Cortex of kidney (tissue), 1 donor: ENCODE data around the gene DNAH14.

Experiments
- DNase-seq: peaks from one replicate; lab custom pipeline; 2025; lab: John Stamatoyannopoulos, UW

DNAH14 gene

GRCh38 chr1:225428881-225429455 is 499.5 kb downstream of the DNAH14 start:
- DNase-seq = no peak

GRCh38 chr1:225430301-225430700 is 500.8 kb downstream of the DNAH14 start:
- no peak for DNase-seq

GRCh38 chr1:225431081-225431863 is 501.8 kb downstream of the DNAH14 start:
- no peak for DNase-seq

GRCh38 chr1:225434046-225434445 is 504.6 kb downstream of the DNAH14 start:
- no peak for DNase-seq

- no peak for DNase-seq
Observed at GRCh38 chr1:225435076-225435475, 505.6 kb downstream of the DNAH14 start.

- no peak for DNase-seq
Observed at GRCh38 chr1:225435487-225435886, 506.0 kb downstream of the DNAH14 start.

GRCh38 chr1:225435957-225436392 is 506.5 kb downstream of the DNAH14 start:
- DNase-seq = no peak

- no peak for DNase-seq
Observed at GRCh38 chr1:225437710-225438437, 508.4 kb downstream of the DNAH14 start.

GRCh38 chr1:225440380-225441221 is 511.1 kb downstream of the DNAH14 start:
- DNase-seq = no peak

GRCh38 chr1:225441314-225442122 is 512.0 kb downstream of the DNAH14 start:
- DNase-seq = no peak

GRCh38 chr1:225442123-225442505 is 512.6 kb downstream of the DNAH14 start:
- DNase-seq = no peak

GRCh38 chr1:225445639-225446594 is 516.4 kb downstream of the DNAH14 start:
- no peak for DNase-seq

GRCh38 chr1:225446595-225446960 is 517.1 kb downstream of the DNAH14 start:
- no peak for DNase-seq

GRCh38 chr1:225446981-225447615 is 517.6 kb downstream of the DNAH14 start:
- DNase-seq = no peak

- no peak for DNase-seq
Observed at GRCh38 chr1:225447650-225448089, 518.2 kb downstream of the DNAH14 start.

GRCh38 chr1:225448146-225448805 is 518.8 kb downstream of the DNAH14 start:
- no peak for DNase-seq
